Retinal pigment epithelial cell (primary cell): ENCODE data around the gene SAMD8.

ENCODE experiments used
- DNase-seq: peaks from one replicate; pipeline ENCODE4 v3.0.0-alpha.2; 2010; ENCODE audit warnings: low read depth
- H3K4me3 ChIP-seq: 2 replicates; pipeline ENCODE4 v1.5.1; 2011; ENCODE audit warnings: mild to moderate bottlenecking, low read length, control low read depth, moderate library complexity
- CTCF ChIP-seq: conservative IDR thresholded peaks from 2 replicates; pipeline ENCODE4 v1.5.1; 2011; ENCODE audit warnings: low read depth, low read length, control low read depth, inconsistent platforms

The SAMD8 gene

GRCh38 chr10:75111365-75111906 is at the start of gene SAMD8:
SAMD8 (plus strand) TSS chr10:75111656; CDS start chr10:75150529, 38,873 bp downstream.
- peak within 1 kb of the TSS; percentile 91 for H3K4me3 ChIP-seq
- TF ChIP-seq CTCF: no peak
- DNase-seq: peak; percentile 74

DNA sequence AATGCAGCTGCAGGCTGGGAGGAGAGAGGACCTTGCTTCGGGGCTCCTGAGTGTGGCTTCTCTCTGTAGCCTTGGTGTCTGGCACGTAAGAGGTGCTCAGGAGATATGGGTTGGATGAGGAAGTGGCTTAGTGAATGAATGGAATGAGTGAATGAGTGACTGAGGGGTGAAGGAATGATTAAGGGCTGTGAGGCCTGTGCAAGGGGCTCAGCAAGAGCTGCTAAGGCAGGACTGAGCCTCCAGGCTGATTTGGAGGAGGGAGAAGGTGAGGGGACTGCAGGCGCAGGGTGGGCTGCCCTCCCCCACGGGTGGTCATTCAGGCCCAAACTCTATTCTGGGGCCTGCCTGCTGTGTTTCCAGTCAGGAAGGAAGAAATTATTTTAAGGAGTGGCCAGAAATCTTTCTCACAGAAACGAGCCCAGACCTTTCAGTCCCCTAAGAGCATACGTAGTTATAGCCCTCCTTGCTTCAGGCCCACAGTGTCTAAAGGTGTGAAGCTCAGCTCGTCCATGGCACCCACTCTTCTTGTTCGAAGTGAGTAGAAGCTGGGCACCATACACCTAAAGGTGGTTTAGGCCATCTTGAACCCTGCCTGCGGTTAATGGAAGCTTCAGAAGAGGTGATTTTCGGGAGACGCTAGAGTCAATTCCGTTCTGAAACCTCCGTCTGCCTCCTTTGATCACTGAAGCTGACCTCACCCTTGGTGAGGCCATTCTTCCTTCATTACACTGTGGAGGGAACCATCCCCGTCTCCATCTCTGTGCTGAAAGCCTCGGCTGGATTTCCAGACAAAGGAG is 49.5 kb upstream of the SAMD8 start:
- no peak overlapping the region for H3K4me3 ChIP-seq
- TF ChIP-seq CTCF: no peak
- DNase-seq: no peak

GRCh38 chr10:75062506-75063299 is 48.8 kb upstream of the SAMD8 start:
- no peak overlapping the region for H3K4me3 ChIP-seq
- DNase-seq: no peak
- TF ChIP-seq CTCF: no peak

DNA sequence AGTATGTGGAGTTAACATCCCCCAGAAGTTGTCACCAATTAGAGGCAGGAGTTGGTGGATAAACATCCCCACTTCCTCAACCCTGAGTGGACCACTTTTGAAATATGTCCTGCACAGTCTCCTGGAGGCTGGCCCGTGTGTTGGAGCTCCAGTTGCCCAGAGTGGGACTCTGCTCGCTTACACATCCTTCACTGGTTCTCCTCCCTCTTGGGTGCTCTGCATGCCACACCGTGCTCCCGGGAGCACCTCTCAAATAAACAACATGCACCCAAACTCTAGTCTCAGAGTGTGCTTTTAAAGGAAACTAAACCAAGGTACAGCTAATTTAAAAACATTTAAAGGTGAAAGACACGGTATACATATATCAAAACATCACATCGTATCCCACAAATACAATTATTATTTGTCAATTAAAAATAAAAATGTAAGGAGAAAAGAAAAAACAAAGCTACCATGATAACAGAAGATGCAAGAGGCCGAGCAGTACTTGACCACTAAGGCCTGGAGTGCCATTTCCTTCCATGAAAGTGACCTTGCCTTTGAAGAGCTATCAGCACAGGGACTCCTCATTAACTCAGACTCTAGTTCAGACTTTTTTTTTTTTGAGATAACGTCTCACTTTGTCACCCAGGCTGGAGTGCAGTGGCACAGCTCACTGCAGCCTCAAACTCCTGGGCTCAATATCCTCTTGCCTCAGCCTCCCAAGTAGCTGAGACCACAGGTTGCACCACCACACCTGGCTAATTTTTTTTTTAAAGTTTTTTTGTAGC is 47.8 kb upstream of the SAMD8 start:
- no peak for DNase-seq
- TF ChIP-seq CTCF: no peak
- H3K4me3 ChIP-seq: no peak overlapping the region

GRCh38 chr10:75065076-75065475 is 46.4 kb upstream of the SAMD8 start:
- H3K4me3 ChIP-seq: no peak overlapping the region
- DNase-seq: no peak
- no peak for TF ChIP-seq CTCF

DNA sequence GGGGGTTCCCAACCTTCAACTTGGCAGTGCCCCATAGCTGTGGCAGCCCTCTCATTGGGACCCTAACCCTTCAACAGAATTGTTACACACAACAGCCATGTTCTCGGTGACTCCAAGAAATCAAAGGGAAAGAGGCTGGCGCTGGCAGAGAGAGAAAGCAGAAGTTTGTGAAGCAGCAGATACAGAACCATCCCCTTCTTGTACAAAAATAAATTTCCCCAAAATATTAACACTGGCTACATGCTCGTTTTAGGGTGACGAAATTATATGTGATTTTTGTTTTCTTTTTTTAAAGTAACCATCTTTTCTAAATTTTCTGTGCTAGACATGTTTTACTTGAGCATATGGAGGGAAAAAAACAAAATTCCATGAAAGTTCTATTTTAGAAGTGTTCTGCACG is 45.2 kb upstream of the SAMD8 start:
- TF ChIP-seq CTCF: no peak
- no peak for DNase-seq
- no peak overlapping the region for H3K4me3 ChIP-seq
